ENCODE measurements around the gene TMPRSS13.

GRCh38 chr11:117908959-117909610, 20.1 kb downstream of the TMPRSS13 start:
- TF ChIP-seq CTCF (IDR thresholded peaks at IDR 0.05) (no peak), POLR2A (IDR thresholded peaks at IDR 0.05) (no peak)

Measured in esophagus squamous epithelium (tissue), 4 donors.